Uterus (tissue), 2 donors: ENCODE data around the gene DDAH2.

Experiments used
- POLR2A ChIP-seq, 2 donors: fragments of 450-650 bp; IDR thresholded peaks; one replicate each; pipeline ENCODE4 v1.6.1; 2016; ENCODE audit warnings: antibody characterized with exemption in 2 of 2, mild to moderate bottlenecking in 1 of 2, moderate library complexity in 1 of 2
- TF ChIP-seq, protein P1 (sequence below), 4 experiments: fragments of 200-600 bp in 2 of 4; fragments of 450-650 bp in 2 of 4; sonication (generic) in 2 of 4; IDR thresholded peaks; one replicate each; pipeline ENCODE4 v1.5.1; 2016 to 2019; ENCODE audit warnings: antibody characterized with exemption in 4 of 4, mild to moderate bottlenecking in 2 of 4, moderate library complexity in 1 of 4

DNA sequence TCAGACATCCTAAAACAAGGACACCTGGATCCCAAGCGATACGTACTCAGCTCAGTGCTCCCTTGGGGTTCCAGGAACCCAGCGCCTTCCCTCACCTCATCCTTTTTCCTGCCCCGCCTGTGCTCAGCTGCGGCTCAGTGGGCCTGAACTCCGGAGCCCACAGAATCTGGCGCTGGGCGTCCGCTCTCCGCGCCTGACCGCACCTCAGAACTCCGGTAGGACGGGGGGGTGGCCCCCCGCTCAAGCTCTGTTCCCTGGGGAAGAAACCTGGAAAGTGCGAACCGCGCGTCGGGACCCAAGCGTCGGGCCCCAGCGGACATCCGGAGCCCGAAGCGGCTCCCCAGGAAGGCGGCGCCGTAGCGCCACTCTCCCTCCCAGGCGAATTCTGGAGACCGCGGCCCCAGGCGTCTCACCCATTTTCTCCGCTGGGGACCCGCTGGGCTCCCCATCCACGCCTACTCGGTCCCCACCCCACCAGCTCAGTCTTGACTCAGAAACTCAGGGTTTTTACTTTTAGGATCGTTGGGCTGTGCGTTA is 47.9 kb downstream of the DDAH2 start:
- TF ChIP-seq, protein P1, sequence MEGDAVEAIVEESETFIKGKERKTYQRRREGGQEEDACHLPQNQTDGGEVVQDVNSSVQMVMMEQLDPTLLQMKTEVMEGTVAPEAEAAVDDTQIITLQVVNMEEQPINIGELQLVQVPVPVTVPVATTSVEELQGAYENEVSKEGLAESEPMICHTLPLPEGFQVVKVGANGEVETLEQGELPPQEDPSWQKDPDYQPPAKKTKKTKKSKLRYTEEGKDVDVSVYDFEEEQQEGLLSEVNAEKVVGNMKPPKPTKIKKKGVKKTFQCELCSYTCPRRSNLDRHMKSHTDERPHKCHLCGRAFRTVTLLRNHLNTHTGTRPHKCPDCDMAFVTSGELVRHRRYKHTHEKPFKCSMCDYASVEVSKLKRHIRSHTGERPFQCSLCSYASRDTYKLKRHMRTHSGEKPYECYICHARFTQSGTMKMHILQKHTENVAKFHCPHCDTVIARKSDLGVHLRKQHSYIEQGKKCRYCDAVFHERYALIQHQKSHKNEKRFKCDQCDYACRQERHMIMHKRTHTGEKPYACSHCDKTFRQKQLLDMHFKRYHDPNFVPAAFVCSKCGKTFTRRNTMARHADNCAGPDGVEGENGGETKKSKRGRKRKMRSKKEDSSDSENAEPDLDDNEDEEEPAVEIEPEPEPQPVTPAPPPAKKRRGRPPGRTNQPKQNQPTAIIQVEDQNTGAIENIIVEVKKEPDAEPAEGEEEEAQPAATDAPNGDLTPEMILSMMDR (IDR thresholded peaks at IDR 0.05): peak in 3 of 4 experiments; percentile 29 to 36 (median 36)
- TF ChIP-seq POLR2A (IDR thresholded peaks at IDR 0.05): peak in 1 of 2 donors; percentile 19
